NCI-H128 (cell line): Measurements from ENCODE around the gene PDIA4.
"Not testable (repeated sequence)": the region's sequence is repeated elsewhere in the genome, so short reads cannot be mapped to it uniquely, and the experiment has no call there.

Experiments used
- DNase-seq: peaks from one replicate; lab custom pipeline; 2025; ENCODE audit not compliant: unreplicated experiment; lab: John Stamatoyannopoulos, UW

Gene PDIA4

GRCh38 chr7:149003560-149004305, 24.6 kb downstream of the PDIA4 start:
- no peak for DNase-seq

- DNase-seq, result no peak
Measured at GRCh38 chr7:149003018-149003417, 25.3 kb downstream of the PDIA4 start.

- no peak for DNase-seq
Measured at GRCh38 chr7:149002604-149003003, 25.7 kb downstream of the PDIA4 start.

GRCh38 chr7:149001427-149002068, 26.8 kb downstream of the PDIA4 start:
- no peak for DNase-seq

GRCh38 chr7:149000961-149001360, 27.3 kb downstream of the PDIA4 start:
- no peak for DNase-seq

GRCh38 chr7:148999192-148999591, 29.1 kb downstream of the PDIA4 start:
- no peak for DNase-seq

- DNase-seq, result no peak
Measured at GRCh38 chr7:148997497-148997896, 30.8 kb downstream of the PDIA4 start.

- DNase-seq, result no peak
Measured at GRCh38 chr7:148994576-148994975, 33.7 kb downstream of the PDIA4 start.

GRCh38 chr7:148993193-148993592, 35.1 kb downstream of the PDIA4 start:
- DNase-seq, result no peak

- DNase-seq, result no peak
Measured at GRCh38 chr7:148991536-148991935, 36.8 kb downstream of the PDIA4 start.

- DNase-seq, result no peak
Measured at GRCh38 chr7:148987751-148988512, 40.4 kb downstream of the PDIA4 start.

- peak; percentile 88 for DNase-seq
Measured at GRCh38 chr7:148987010-148987750, 41.1 kb downstream of the PDIA4 start.

GRCh38 chr7:148986742-148987009, 41.6 kb downstream of the PDIA4 start:
- DNase-seq, result no peak

GRCh38 chr7:148983200-148984146, 44.8 kb downstream of the PDIA4 start:
- DNase-seq, result peak; percentile 65

- DNase-seq, result no peak
Measured at GRCh38 chr7:148982654-148983199, 45.6 kb downstream of the PDIA4 start.

GRCh38 chr7:148979827-148980226, 48.5 kb downstream of the PDIA4 start:
- no peak for DNase-seq

- not testable (repeated sequence) for DNase-seq
Measured at GRCh38 chr7:148979072-148979471, 49.2 kb downstream of the PDIA4 start.

- no peak for DNase-seq
Measured at GRCh38 chr7:148978091-148978490, 50.2 kb downstream of the PDIA4 start.

GRCh38 chr7:148975896-148976295, 52.4 kb downstream of the PDIA4 start:
- no peak for DNase-seq

- DNase-seq, result no peak
Measured at GRCh38 chr7:148973256-148973655, 55.0 kb downstream of the PDIA4 start.
